Activated CD4-positive, alpha-beta T cell treated with anti-CD3 and anti-CD28 coated beads for 36 hours (primary cell): Measurements from ENCODE around the gene CHST11. TPM values are rescaled to one million over a fixed set of nuclear protein-coding genes. Genes with fewer than 3 reads are reported as not detected.
A peak's percentile ranks its signal among the peaks of the same experiment; 100 is the strongest.

ENCODE experiments used
- ATAC-seq: fragments of 200-7000 bp; cut with Tn5 transposase; one replicate; pipeline ENCODE4 v1.10.0; 2021; ENCODE audit warnings: mild to moderate bottlenecking, moderate library complexity
- CTCF ChIA-PET: fragments of 350-600 bp; sonication (Branson Sonifier 250); formaldehyde crosslinking; loops from one replicate; lab custom pipeline; 2021; ENCODE audit warnings: antibody characterized with exemption; lab: Charles Lee
- POLR2A ChIA-PET: fragments of 350-600 bp; sonication (Branson Sonifier 250); formaldehyde crosslinking; loops from one replicate; lab custom pipeline; 2021; ENCODE audit warnings: antibody characterized with exemption, inconsistent platforms; lab: Charles Lee
- DNase-seq: peaks from one replicate; pipeline ENCODE4 v3.0.0-alpha.2; 2020
- H3K27ac Mint-ChIP-seq: one replicate; pipeline ENCODE4 v1.8.0; 2021; ENCODE audit warnings: mixed read lengths
- H3K27me3 Mint-ChIP-seq: one replicate; pipeline ENCODE4 v1.8.0; 2021; ENCODE audit warnings: mixed read lengths
- H3K36me3 Mint-ChIP-seq: one replicate; pipeline ENCODE4 v1.8.0; 2021; ENCODE audit warnings: low read depth, mixed read lengths
- H3K4me1 Mint-ChIP-seq: one replicate; pipeline ENCODE4 v1.8.0; 2021; ENCODE audit warnings: mixed read lengths
- H3K4me3 Mint-ChIP-seq: one replicate; pipeline ENCODE4 v1.8.0; 2021; ENCODE audit warnings: mild to moderate bottlenecking, moderate library complexity, mixed read lengths
- H3K9me3 Mint-ChIP-seq: one replicate; pipeline ENCODE4 v1.8.0; 2021; ENCODE audit warnings: low read depth, mixed read lengths
- intact Hi-C, 2 experiments: fragments of 100-400 bp; cut with DNase I in 1 of 2; cut with micrococcal nuclease in 1 of 2; formaldehyde crosslinking; loops; one replicate each; pipeline versions ENCODE4 v1.14.2 to v1.15.1; 2022 to 2024; cut with DNase I, micrococcal nuclease
- total RNA-seq, 2 experiments: library from RNA; stranded (reverse); gene quantifications; one replicate each; pipeline ENCODE4 v1.2.3, GENCODE V29; 2021

CHST11 gene
- total RNA-seq, 2 experiments from 2014 or later, result 33.3 to 33.6 TPM

- ChIA-PET POLR2A (no interaction called here), CTCF (interaction anchor here (1.1 to 1.2 kb wide), 2 partner anchors 10 to 67 kb away, joined by 4 to 5 read pairs; no protein-coding TSS in a partner anchor)
- Mint-ChIP-seq H3K4me1 (peaks cover 48% of the 10 kb centered on the region), H3K27me3 (no peaks in the 10 kb centered on the region), H3K36me3 (peaks cover 5% of the 10 kb centered on the region), H3K9me3 (no peaks in the 10 kb centered on the region), H3K27ac (no peak overlapping the region), H3K4me3 (no peak overlapping the region)
- ATAC-seq, result no peak
- intact Hi-C loops, result no loop called here
- DNase-seq, result no peak
Measured at GRCh38 chr12:104515899-104516298, 59.2 kb downstream of the CHST11 start.

- Mint-ChIP-seq H3K9me3 (no peaks in the 10 kb centered on the region), H3K4me3 (no peak overlapping the region), H3K27me3 (no peaks in the 10 kb centered on the region), H3K4me1 (peaks cover 48% of the 10 kb centered on the region), H3K27ac (no peak overlapping the region), H3K36me3 (peaks cover 5% of the 10 kb centered on the region)
- DNase-seq (no peak), ATAC-seq (no peak)
- ChIA-PET POLR2A (no interaction called here), CTCF (interaction anchor here (0.6 to 1.6 kb wide), 6 partner anchors 12 to 274 kb away, joined by 3 to 5 read pairs (median 4); no protein-coding TSS in a partner anchor)
- intact Hi-C loops, result no loop called here
Measured at GRCh38 chr12:104516821-104517220, 60.1 kb downstream of the CHST11 start.

- Mint-ChIP-seq H3K4me1 (peaks cover 51% of the 10 kb centered on the region), H3K4me3 (no peak overlapping the region), H3K36me3 (peaks cover 3% of the 10 kb centered on the region), H3K9me3 (no peaks in the 10 kb centered on the region), H3K27ac (no peak overlapping the region), H3K27me3 (no peaks in the 10 kb centered on the region)
- ChIA-PET CTCF (interaction anchor here (1.3 to 1.6 kb wide), 3 partner anchors 11 to 136 kb away, joined by 3 to 5 read pairs (median 4); no protein-coding TSS in a partner anchor), POLR2A (no interaction called here)
- intact Hi-C loops, result no loop called here
- DNase-seq (no peak), ATAC-seq (no peak)
Measured at GRCh38 chr12:104517880-104518279, 61.1 kb downstream of the CHST11 start.

GRCh38 chr12:104519190-104520019 lies 62.7 kb downstream of the CHST11 start:
- no peaks in the 10 kb centered on the region for H3K9me3 Mint-ChIP-seq
- H3K27me3 Mint-ChIP-seq, result no peaks in the 10 kb centered on the region
- peaks cover 4% of the 10 kb centered on the region for H3K36me3 Mint-ChIP-seq
- no peak overlapping the region for H3K27ac Mint-ChIP-seq
- no peak overlapping the region for H3K4me3 Mint-ChIP-seq
- intact Hi-C loops, result no loop called here
- peaks cover 60% of the 10 kb centered on the region for H3K4me1 Mint-ChIP-seq
- ChIA-PET CTCF (interaction anchor here (0.7 to 1.2 kb wide), 2 partner anchors 15 to 138 kb away, joined by 3 to 5 read pairs; no protein-coding TSS in a partner anchor), POLR2A (no interaction called here)
- DNase-seq (no peak), ATAC-seq (peak; percentile 39)

GRCh38 chr12:104520242-104520900 lies 63.6 kb downstream of the CHST11 start:
- peaks cover 2% of the 10 kb centered on the region for H3K36me3 Mint-ChIP-seq
- peaks cover 64% of the 10 kb centered on the region for H3K4me1 Mint-ChIP-seq
- intact Hi-C loops, result no loop called here
- ATAC-seq (no peak), DNase-seq (no peak)
- no peak overlapping the region for H3K27ac Mint-ChIP-seq
- ChIA-PET POLR2A (no interaction called here), CTCF (interaction anchor here (0.7 to 1.2 kb wide), 2 partner anchors 139 to 152 kb away, joined by 4 to 5 read pairs; no protein-coding TSS in a partner anchor)
- H3K27me3 Mint-ChIP-seq, result no peaks in the 10 kb centered on the region
- no peak overlapping the region for H3K4me3 Mint-ChIP-seq
- H3K9me3 Mint-ChIP-seq, result no peaks in the 10 kb centered on the region

- peaks cover 2% of the 10 kb centered on the region for H3K36me3 Mint-ChIP-seq
- DNase-seq (no peak), ATAC-seq (no peak)
- no peak overlapping the region for H3K4me3 Mint-ChIP-seq
- H3K27ac Mint-ChIP-seq, result no peak overlapping the region
- H3K27me3 Mint-ChIP-seq, result no peaks in the 10 kb centered on the region
- ChIA-PET CTCF (no interaction called here), POLR2A (no interaction called here)
- H3K9me3 Mint-ChIP-seq, result no peaks in the 10 kb centered on the region
- peaks cover 61% of the 10 kb centered on the region for H3K4me1 Mint-ChIP-seq
- intact Hi-C loops, result no loop called here
Measured at GRCh38 chr12:104521731-104522130, 65.0 kb downstream of the CHST11 start.

- H3K9me3 Mint-ChIP-seq, result no peaks in the 10 kb centered on the region
- H3K27me3 Mint-ChIP-seq, result no peaks in the 10 kb centered on the region
- POLR2A ChIA-PET, result no interaction called here
- H3K4me1 Mint-ChIP-seq, result peaks cover 64% of the 10 kb centered on the region
- intact Hi-C loops, result no loop called here
- peaks cover 2% of the 10 kb centered on the region for H3K36me3 Mint-ChIP-seq
- H3K4me3 Mint-ChIP-seq, result no peak overlapping the region
- peak overlapping the region; percentile 26 for H3K27ac Mint-ChIP-seq
- CTCF ChIA-PET, result no interaction called here
- DNase-seq, result no peak
- peak; percentile 49 for ATAC-seq
Measured at GRCh38 chr12:104522985-104523722, 66.4 kb downstream of the CHST11 start.

GRCh38 chr12:104524034-104524832 lies 67.5 kb downstream of the CHST11 start:
- ATAC-seq (no peak), DNase-seq (no peak)
- peaks cover 55% of the 10 kb centered on the region for H3K4me1 Mint-ChIP-seq
- peaks cover 2% of the 10 kb centered on the region for H3K36me3 Mint-ChIP-seq
- no peak overlapping the region for H3K27ac Mint-ChIP-seq
- CTCF ChIA-PET, result no interaction called here
- no peaks in the 10 kb centered on the region for H3K9me3 Mint-ChIP-seq
- POLR2A ChIA-PET, result no interaction called here
- intact Hi-C loops, result no loop called here
- no peaks in the 10 kb centered on the region for H3K27me3 Mint-ChIP-seq
- no peak overlapping the region for H3K4me3 Mint-ChIP-seq

- no peak for ATAC-seq
- CTCF ChIA-PET, result interaction anchor here (0.6 to 1.0 kb wide), 3 partner anchors 11 to 23 kb away, joined by 3 to 5 read pairs (median 3); no protein-coding TSS in a partner anchor
- no peak for DNase-seq
- Mint-ChIP-seq H3K27ac (no peak overlapping the region), H3K4me3 (no peak overlapping the region), H3K27me3 (no peaks in the 10 kb centered on the region), H3K4me1 (peaks cover 42% of the 10 kb centered on the region), H3K9me3 (no peaks in the 10 kb centered on the region), H3K36me3 (peaks cover 3% of the 10 kb centered on the region)
- POLR2A ChIA-PET, result no interaction called here
- intact Hi-C loops, result no loop called here
Measured at GRCh38 chr12:104526320-104526719, 69.6 kb downstream of the CHST11 start.

GRCh38 chr12:104526751-104527150 lies 70.0 kb downstream of the CHST11 start:
- no peak for DNase-seq
- Mint-ChIP-seq H3K27me3 (no peaks in the 10 kb centered on the region), H3K9me3 (no peaks in the 10 kb centered on the region), H3K4me3 (no peak overlapping the region), H3K4me1 (peaks cover 43% of the 10 kb centered on the region), H3K36me3 (peaks cover 3% of the 10 kb centered on the region), H3K27ac (no peak overlapping the region)
- CTCF ChIA-PET, result interaction anchor here (0.6 to 1.0 kb wide), 2 partner anchors 11 to 23 kb away, joined by 3 read pairs; no protein-coding TSS in a partner anchor
- intact Hi-C loops, result no loop called here
- POLR2A ChIA-PET, result no interaction called here
- no peak for ATAC-seq
